Keratinocyte (primary cell): ENCODE data around the gene TLE1.

Source experiments
- EZH2 ChIP-seq: IDR thresholded peaks from one replicate; pipeline ENCODE4 v1.6.1; 2012; ENCODE audit warnings: inconsistent platforms, mild to moderate bottlenecking, low read length, moderate library complexity
- TF ChIP-seq, protein P1 (sequence below), 3 experiments: IDR thresholded peaks in 1 of 3; conservative IDR thresholded peaks in 1 of 3; optimal IDR thresholded peaks in 1 of 3; 2 replicates in 2 of 3; 3 replicates in 1 of 3; pipeline versions ENCODE3 to v1.5.1; 2011; ENCODE audit warnings: low read length in 3 of 3, mild to moderate bottlenecking in 3 of 3, moderate library complexity in 2 of 3, control low read depth in 1 of 3, inconsistent platforms in 1 of 3; ENCODE audit not compliant: insufficient read depth in 2 of 3; ENCODE audit errors: extremely low read depth in 1 of 3

DNA sequence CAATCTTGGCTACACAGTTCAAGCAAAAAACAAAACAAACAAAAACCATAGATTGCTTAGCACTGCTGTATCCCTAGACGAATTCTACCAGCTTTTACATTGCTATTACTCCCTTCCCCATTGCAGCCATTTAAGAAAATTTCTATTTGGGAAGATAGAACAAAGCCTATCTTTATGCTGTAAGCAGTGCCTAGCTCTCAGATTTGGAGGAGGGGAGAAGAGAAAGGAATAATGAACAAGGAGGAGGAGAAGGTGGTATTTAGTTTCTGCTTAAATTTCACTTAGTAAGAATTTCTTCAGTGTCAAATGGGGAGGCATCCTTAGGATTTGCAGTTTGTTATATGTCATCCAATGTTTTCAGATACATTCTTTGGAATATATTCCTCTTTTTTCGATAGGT lies 16.2 kb upstream of the TLE1 start:
- TF ChIP-seq, protein P1, sequence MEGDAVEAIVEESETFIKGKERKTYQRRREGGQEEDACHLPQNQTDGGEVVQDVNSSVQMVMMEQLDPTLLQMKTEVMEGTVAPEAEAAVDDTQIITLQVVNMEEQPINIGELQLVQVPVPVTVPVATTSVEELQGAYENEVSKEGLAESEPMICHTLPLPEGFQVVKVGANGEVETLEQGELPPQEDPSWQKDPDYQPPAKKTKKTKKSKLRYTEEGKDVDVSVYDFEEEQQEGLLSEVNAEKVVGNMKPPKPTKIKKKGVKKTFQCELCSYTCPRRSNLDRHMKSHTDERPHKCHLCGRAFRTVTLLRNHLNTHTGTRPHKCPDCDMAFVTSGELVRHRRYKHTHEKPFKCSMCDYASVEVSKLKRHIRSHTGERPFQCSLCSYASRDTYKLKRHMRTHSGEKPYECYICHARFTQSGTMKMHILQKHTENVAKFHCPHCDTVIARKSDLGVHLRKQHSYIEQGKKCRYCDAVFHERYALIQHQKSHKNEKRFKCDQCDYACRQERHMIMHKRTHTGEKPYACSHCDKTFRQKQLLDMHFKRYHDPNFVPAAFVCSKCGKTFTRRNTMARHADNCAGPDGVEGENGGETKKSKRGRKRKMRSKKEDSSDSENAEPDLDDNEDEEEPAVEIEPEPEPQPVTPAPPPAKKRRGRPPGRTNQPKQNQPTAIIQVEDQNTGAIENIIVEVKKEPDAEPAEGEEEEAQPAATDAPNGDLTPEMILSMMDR (optimal IDR thresholded peaks at IDR 0.05 in 1 of 3, IDR thresholded peaks at IDR 0.05 in 1 of 3, conservative IDR thresholded peaks at IDR 0.05 in 1 of 3; ENCODE audit: extremely low read depth in 1 of 3, insufficient read depth in 2 of 3, low read length in 3 of 3), result no peak
- TF ChIP-seq EZH2, result no peak
